Prostate gland (tissue), 2 donors: Measurements from ENCODE around the gene KCNK4. TPM values are rescaled to one million over a fixed set of nuclear protein-coding genes. Genes with fewer than 3 reads are reported as not detected.
A peak's percentile ranks its signal among the peaks of the same experiment; 100 is the strongest.

Experiments
- DNase-seq: peaks from one replicate; pipeline ENCODE4 v3.0.0-alpha.2; 2019; ENCODE audit warnings: low spot score
- H3K27ac ChIP-seq, 2 donors: fragments of 200-600 bp; sonication (generic); 2 replicates each; pipeline ENCODE4 v1.5.1; 2017 to 2019
- H3K27me3 ChIP-seq: fragments of 200-600 bp; sonication (generic); replicated peaks from 2 replicates; pipeline ENCODE4 v1.5.1; 2019; ENCODE audit not compliant: insufficient read depth
- H3K36me3 ChIP-seq, 2 donors: fragments of 200-600 bp; sonication (generic); 1 replicate in 1 of 2; 2 replicates in 1 of 2; pipeline versions ENCODE4 v1.5.1 to v1.8.1; 2017 to 2019
- H3K4me1 ChIP-seq: fragments of 200-600 bp; sonication (generic); replicated peaks from 2 replicates; pipeline ENCODE4 v1.5.1; 2019
- H3K4me3 ChIP-seq, 2 donors: fragments of 200-600 bp; sonication (generic); 2 replicates each; pipeline ENCODE4 v1.5.1; 2017 to 2019
- H3K9me3 ChIP-seq: fragments of 200-600 bp; sonication (generic); 2 replicates; pipeline ENCODE4 v1.5.1; 2017
- CTCF ChIP-seq, 4 experiments: fragments of 200-600 bp in 2 of 4; fragments of 450-650 bp in 2 of 4; sonication (generic) in 2 of 4; IDR thresholded peaks; 1 replicate in 3 of 4; 2 replicates in 1 of 4; pipeline ENCODE4 v1.5.1; 2016 to 2019; ENCODE audit warnings: antibody characterized with exemption in 4 of 4, mild to moderate bottlenecking in 2 of 4, moderate library complexity in 2 of 4
- POLR2A ChIP-seq: fragments of 450-650 bp; IDR thresholded peaks from one replicate; pipeline ENCODE4 v1.6.1; 2016; ENCODE audit warnings: antibody characterized with exemption, mild to moderate bottlenecking
- POLR2AphosphoS5 ChIP-seq: sonication (generic); formaldehyde crosslinking; IDR thresholded peaks from one replicate; pipeline ENCODE4 v1.6.1; 2017; ENCODE audit warnings: antibody characterized with exemption
- WGBS: methylation state at CpG from one replicate; pipeline ENCODE4 v1.1.5; 2018; 5-methylcytosine and 5-hydroxymethylcytosine counted together
- intact Hi-C: fragments of 100-400 bp; cut with DNase I; formaldehyde crosslinking; loops from one replicate; pipeline ENCODE4 v1.14.2; 2022
- total RNA-seq, 2 donors: library from RNA; depleted of rRNA; stranded (reverse); fragments of >200 nt; gene quantifications; one replicate each; pipeline ENCODE4 v1.1.0, GENCODE V29; 2016

KCNK4 gene
- total RNA-seq, 2 donors from 2014 or later, result not detected

DNA sequence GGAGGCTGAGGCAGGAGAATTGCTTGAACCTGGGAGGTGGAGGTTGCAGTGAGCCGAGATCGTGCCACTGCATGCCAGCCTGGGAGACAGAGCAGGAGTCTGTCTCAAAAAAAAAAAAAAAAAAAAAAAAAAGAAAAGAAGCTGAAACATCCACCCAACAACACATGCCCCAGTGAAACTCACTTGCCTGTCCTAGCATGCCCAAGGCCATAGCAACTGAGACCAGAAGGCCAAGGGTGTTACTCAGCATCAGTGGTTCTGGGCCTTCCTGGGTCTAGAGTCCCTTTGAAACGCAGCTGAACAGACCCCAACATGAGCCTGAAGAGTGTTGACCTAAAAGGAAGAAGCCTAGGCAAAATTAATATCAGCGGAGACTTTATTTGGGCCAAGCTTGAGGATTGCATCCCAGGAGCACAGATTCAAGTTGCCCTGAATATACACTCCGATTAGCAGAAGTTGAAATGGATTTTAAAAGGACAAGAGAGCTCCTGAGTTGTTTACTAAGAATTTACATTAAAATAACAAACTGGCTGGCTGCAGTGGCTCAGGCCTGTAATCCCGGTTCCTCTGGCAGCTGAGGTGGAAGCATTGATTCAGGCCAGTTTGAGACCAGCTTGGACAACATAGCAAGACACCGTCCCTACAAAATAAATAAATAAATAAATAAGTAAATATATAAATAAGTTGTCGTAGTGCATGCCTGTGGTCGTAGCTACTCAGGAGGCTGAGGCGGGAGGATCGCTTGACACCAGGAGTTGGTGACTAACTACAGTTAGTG lies 33.8 kb downstream of the KCNK4 start:
- no peaks in the 10 kb centered on the region for H3K9me3 ChIP-seq
- H3K27ac ChIP-seq, result peak overlapping the region; percentile 43 to 49
- TF ChIP-seq POLR2AphosphoS5 (peak; percentile 48), POLR2A (no peak), CTCF (IDR thresholded peaks at IDR 0.05) (no peak)
- 60% methylated on average over 11 of the region's 11 CpGs for WGBS
- H3K27me3 ChIP-seq, result no peaks in the 10 kb centered on the region
- peaks cover 2% of the 10 kb centered on the region for H3K4me1 ChIP-seq
- H3K36me3 ChIP-seq, result no peaks in the 10 kb centered on the region
- H3K4me3 ChIP-seq, result no peak overlapping the region
- peak; percentile 65 for DNase-seq
- intact Hi-C loops, result no loop called here

GRCh38 chr11:64327375-64327774 lies 36.3 kb downstream of the KCNK4 start:
- no peak for DNase-seq
- H3K36me3 ChIP-seq, result no peaks in the 10 kb centered on the region
- TF ChIP-seq POLR2AphosphoS5 (no peak), POLR2A (no peak)
- H3K4me3 ChIP-seq, result no peak overlapping the region
- H3K4me1 ChIP-seq, result peaks cover 2% of the 10 kb centered on the region
- no peaks in the 10 kb centered on the region for H3K27me3 ChIP-seq
- 95% methylated on average over 2 of the region's 2 CpGs for WGBS
- H3K27ac ChIP-seq, result no peak overlapping the region
- H3K9me3 ChIP-seq, result no peaks in the 10 kb centered on the region
- intact Hi-C loops, result no loop called here

- Histone ChIP-seq H3K27ac (no peak overlapping the region), H3K36me3 (no peaks in the 10 kb centered on the region), H3K9me3 (no peaks in the 10 kb centered on the region), H3K4me1 (peaks cover 2% of the 10 kb centered on the region), H3K4me3 (no peak overlapping the region), H3K27me3 (no peaks in the 10 kb centered on the region)
- DNase-seq, result no peak
- intact Hi-C loops, result no loop called here
- TF ChIP-seq POLR2AphosphoS5 (no peak), CTCF (IDR thresholded peaks at IDR 0.05) (no peak)
- 65% methylated on average over 3 of the region's 3 CpGs for WGBS
These were observed 36.9 kb downstream of the KCNK4 start for GRCh38 chr11:64327993-64328392.

DNA sequence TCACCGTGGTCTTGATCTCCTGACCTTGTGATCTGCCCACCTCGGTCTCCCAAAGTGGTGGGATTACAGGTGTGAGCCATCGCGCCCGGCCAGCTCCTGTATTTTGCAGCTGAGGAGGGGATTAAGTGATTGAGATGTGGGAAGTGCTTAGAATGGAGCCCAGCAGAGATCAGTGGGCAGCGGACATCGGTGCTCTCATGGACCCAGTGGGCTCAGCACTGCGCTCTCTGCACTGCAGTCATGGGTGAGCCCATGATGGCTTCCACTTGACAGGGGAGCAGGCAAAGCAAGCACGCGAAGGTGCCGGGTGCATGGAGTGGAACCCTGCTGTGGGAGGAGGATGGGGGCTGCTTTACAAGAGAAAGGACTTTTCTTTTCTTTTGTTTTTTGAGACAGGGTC lies 39.8 kb downstream of the KCNK4 start:
- no peaks in the 10 kb centered on the region for H3K36me3 ChIP-seq
- peaks cover 2% of the 10 kb centered on the region for H3K4me1 ChIP-seq
- H3K4me3 ChIP-seq, result no peak overlapping the region
- no peaks in the 10 kb centered on the region for H3K27me3 ChIP-seq
- intact Hi-C loops, result no loop called here
- TF ChIP-seq CTCF (IDR thresholded peaks at IDR 0.05) (no peak), POLR2A (no peak), POLR2AphosphoS5 (no peak)
- H3K9me3 ChIP-seq, result no peaks in the 10 kb centered on the region
- DNase-seq, result no peak
- 81% methylated on average over 11 of the region's 11 CpGs for WGBS
- no peak overlapping the region for H3K27ac ChIP-seq

- Histone ChIP-seq H3K27ac (no peak overlapping the region), H3K9me3 (no peaks in the 10 kb centered on the region), H3K4me1 (peaks cover 2% of the 10 kb centered on the region), H3K4me3 (no peak overlapping the region), H3K36me3 (no peaks in the 10 kb centered on the region), H3K27me3 (no peaks in the 10 kb centered on the region)
- peak; percentile 58 for DNase-seq
- intact Hi-C loops, result no loop called here
- TF ChIP-seq POLR2AphosphoS5 (peak; percentile 14), POLR2A (no peak), CTCF (IDR thresholded peaks at IDR 0.05) (peak in 2 of 4 experiments; percentile 44 to 75)
- 44% methylated on average over 17 of the region's 20 CpGs for WGBS
These were observed 40.7 kb downstream of the KCNK4 start for GRCh38 chr11:64331569-64332371.
